HL-60 (cell line): Measurements from ENCODE around the gene BNIP5.

Experiments
- DNase-seq, 2 experiments: peaks; one replicate each; pipeline ENCODE4 v3.0.0-alpha.2; 2010 to 2020; ENCODE audit warnings: low read depth in 1 of 2, low spot score in 1 of 2
- H3K27ac ChIP-seq: fragments of 250-450 bp; sonication (Bioruptor Pico); replicated peaks from 2 replicates; pipeline ENCODE4 v1.5.1; 2020; ENCODE audit warnings: mild to moderate bottlenecking, moderate library complexity
- H3K27me3 ChIP-seq: fragments of 250-450 bp; sonication (Bioruptor Pico); 2 replicates; pipeline ENCODE4 v1.5.1; 2021; ENCODE audit warnings: mild to moderate bottlenecking, moderate library complexity; ENCODE audit not compliant: insufficient read depth, poor library complexity, severe bottlenecking
- H3K4me3 ChIP-seq: replicated peaks from 2 replicates; pipeline ENCODE4 v1.5.1; 2011; ENCODE audit warnings: mild to moderate bottlenecking, control low read depth, low read length; ENCODE audit not compliant: insufficient read depth
- GABPA ChIP-seq: IDR thresholded peaks from 2 replicates; pipeline ENCODE4 v1.6.1; 2012; ENCODE audit warnings: low read depth
- POLR2AphosphoS5 ChIP-seq: IDR thresholded peaks from 2 replicates; pipeline ENCODE4 v1.6.1; 2012; ENCODE audit warnings: low read depth
- SPI1 ChIP-seq: IDR thresholded peaks from 2 replicates; pipeline ENCODE4 v1.6.1; 2012; ENCODE audit warnings: low read depth, mild to moderate bottlenecking, borderline replicate concordance
- TF ChIP-seq, protein P1 (sequence below): IDR thresholded peaks from 2 replicates; pipeline ENCODE4 v1.6.1; 2012; ENCODE audit warnings: low read depth; ENCODE audit not compliant: insufficient replicate concordance
- TF ChIP-seq, protein P2 (sequence below): IDR thresholded peaks from one replicate; pipeline ENCODE4 v1.5.1; 2011; ENCODE audit warnings: low read length, control low read depth, inconsistent platforms; ENCODE audit not compliant: insufficient read depth

BNIP5 gene

DNA sequence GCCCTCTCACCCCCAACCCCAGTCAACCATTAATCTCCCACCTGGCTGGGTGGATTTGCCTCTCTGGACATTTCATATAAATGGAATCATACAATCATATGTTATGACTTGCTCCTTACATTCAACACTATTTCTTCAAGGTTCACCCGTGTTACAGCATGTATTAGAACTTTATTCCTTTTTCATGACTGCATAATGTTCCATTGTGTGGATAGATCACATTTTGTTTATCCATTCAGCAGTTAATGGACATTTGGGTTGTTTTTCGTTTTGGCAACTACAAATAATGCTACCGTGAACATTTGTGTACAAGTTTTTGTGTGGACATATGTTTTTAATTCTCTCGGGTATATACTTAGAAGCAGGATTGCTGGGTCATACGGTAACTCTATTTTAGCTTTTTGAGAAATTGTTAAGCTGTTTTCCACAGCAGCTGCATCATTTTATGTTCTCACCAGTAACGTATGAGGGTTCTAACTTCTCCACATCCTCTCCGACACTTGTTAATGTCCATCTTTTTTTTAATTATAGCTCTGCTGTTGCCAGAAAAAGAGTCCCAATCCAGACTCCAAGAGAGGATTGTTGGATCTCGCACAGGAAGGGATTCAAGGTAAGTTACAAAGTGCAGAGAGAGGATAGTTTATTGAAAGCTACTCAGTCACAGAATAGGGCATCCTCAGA, 15.9 kb upstream of the BNIP5 start:
- no peaks in the 10 kb centered on the region for H3K27me3 ChIP-seq
- no peak overlapping the region for H3K4me3 ChIP-seq
- H3K27ac ChIP-seq: no peak overlapping the region
- no peak for TF ChIP-seq GABPA
- no peak for TF ChIP-seq POLR2AphosphoS5
- DNase-seq: no peak

DNA sequence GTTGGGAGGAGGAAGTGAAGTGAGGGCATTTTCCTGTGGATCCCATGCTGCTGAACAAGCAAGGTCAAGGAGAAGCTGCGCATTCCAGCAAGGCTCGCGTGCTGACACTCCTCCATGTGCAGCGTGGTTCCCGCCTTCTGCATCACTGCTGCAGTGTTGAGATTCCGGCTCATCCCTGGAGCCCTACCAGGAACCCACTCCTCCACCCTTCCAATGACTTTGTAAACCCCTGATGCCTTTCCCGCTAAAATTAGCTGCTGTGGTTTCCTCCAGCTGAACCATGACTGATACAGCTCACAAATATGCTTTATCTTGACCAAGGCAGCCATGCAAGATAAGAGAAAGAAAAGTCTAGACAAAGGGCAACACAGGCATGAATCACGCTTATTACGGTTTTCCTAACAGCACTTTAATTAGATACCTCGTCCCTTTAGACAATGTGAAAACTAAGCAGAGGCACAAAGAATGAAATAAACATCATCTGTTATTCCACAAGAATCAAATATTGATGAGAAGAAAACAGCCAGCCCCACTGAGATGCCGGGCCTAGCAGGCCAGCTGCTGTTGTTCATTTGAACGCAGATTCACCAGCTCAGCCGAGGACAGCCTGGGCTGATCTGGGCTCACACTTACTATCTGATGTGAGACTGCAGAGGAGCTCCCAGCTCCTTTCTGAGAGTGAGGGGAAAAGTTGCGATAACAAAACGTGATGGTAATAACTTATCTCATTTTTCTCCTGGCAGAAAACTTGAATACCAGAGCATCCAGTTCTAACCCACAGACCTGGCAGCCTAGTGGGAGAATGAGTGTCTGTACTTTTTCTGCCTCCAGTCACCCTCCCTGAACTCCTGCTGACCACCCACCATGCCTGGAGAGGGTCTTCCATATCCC, 14.2 kb upstream of the BNIP5 start:
- H3K4me3 ChIP-seq: no peak overlapping the region
- H3K27me3 ChIP-seq: no peaks in the 10 kb centered on the region
- no peak for DNase-seq
- H3K27ac ChIP-seq: no peak overlapping the region
- TF ChIP-seq, protein P1, sequence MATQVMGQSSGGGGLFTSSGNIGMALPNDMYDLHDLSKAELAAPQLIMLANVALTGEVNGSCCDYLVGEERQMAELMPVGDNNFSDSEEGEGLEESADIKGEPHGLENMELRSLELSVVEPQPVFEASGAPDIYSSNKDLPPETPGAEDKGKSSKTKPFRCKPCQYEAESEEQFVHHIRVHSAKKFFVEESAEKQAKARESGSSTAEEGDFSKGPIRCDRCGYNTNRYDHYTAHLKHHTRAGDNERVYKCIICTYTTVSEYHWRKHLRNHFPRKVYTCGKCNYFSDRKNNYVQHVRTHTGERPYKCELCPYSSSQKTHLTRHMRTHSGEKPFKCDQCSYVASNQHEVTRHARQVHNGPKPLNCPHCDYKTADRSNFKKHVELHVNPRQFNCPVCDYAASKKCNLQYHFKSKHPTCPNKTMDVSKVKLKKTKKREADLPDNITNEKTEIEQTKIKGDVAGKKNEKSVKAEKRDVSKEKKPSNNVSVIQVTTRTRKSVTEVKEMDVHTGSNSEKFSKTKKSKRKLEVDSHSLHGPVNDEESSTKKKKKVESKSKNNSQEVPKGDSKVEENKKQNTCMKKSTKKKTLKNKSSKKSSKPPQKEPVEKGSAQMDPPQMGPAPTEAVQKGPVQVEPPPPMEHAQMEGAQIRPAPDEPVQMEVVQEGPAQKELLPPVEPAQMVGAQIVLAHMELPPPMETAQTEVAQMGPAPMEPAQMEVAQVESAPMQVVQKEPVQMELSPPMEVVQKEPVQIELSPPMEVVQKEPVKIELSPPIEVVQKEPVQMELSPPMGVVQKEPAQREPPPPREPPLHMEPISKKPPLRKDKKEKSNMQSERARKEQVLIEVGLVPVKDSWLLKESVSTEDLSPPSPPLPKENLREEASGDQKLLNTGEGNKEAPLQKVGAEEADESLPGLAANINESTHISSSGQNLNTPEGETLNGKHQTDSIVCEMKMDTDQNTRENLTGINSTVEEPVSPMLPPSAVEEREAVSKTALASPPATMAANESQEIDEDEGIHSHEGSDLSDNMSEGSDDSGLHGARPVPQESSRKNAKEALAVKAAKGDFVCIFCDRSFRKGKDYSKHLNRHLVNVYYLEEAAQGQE: no peak
- TF ChIP-seq, protein P2, sequence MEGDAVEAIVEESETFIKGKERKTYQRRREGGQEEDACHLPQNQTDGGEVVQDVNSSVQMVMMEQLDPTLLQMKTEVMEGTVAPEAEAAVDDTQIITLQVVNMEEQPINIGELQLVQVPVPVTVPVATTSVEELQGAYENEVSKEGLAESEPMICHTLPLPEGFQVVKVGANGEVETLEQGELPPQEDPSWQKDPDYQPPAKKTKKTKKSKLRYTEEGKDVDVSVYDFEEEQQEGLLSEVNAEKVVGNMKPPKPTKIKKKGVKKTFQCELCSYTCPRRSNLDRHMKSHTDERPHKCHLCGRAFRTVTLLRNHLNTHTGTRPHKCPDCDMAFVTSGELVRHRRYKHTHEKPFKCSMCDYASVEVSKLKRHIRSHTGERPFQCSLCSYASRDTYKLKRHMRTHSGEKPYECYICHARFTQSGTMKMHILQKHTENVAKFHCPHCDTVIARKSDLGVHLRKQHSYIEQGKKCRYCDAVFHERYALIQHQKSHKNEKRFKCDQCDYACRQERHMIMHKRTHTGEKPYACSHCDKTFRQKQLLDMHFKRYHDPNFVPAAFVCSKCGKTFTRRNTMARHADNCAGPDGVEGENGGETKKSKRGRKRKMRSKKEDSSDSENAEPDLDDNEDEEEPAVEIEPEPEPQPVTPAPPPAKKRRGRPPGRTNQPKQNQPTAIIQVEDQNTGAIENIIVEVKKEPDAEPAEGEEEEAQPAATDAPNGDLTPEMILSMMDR: no peak
- TF ChIP-seq POLR2AphosphoS5 (no peak), SPI1 (no peak), GABPA (no peak)

DNA sequence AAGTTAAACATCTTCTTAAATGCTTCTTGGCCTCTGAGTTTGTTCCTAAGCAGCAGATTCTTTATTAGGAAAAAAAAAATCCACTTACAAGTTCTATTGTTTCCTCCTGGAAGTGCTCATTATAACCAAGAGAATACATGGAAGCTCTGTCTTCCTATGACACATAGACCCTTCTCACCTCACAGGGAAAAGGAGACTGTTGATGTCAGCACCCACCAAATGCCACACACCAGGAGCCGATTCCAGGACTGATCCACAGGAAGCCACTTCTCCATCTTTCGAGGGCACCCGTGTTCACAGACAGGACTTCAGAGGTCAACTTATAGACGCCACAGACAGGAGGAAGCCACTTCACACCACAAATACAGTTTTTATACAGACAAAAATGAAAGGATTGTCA, 13.4 kb upstream of the BNIP5 start:
- H3K27ac ChIP-seq: no peak overlapping the region
- no peak overlapping the region for H3K4me3 ChIP-seq
- DNase-seq: no peak
- no peak for TF ChIP-seq GABPA
- TF ChIP-seq, protein P2: no peak
- no peak for TF ChIP-seq POLR2AphosphoS5
- TF ChIP-seq, protein P1: no peak
- no peak for TF ChIP-seq SPI1
- no peaks in the 10 kb centered on the region for H3K27me3 ChIP-seq

DNA sequence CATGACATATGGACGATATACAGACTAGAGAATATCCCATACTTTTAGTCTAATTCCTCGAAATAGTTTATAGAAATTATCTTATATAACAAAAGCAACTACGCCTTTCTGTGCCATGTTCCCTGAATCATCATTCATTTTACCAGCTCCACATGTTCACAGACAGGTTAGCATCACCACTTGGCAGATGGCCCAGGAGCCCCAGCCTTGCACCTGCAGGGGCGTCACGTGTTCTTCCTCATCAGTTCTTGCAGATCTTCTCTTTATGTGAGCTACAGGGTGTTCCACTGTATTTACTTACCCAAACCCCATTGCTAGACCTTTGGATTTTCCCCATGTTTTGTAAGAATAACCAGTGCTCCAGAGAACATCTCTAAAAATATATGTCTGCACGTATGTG, 12.6 kb upstream of the BNIP5 start:
- Histone ChIP-seq H3K4me3 (no peak overlapping the region), H3K27me3 (no peaks in the 10 kb centered on the region), H3K27ac (no peak overlapping the region)
- no peak for TF ChIP-seq SPI1
- TF ChIP-seq POLR2AphosphoS5: no peak
- DNase-seq: no peak
